ENCODE measurements around the gene PPP1R15A.

The PPP1R15A gene

GRCh38 chr19:48835734-48836088 lies 36.5 kb upstream of the PPP1R15A start:
- ATAC-seq (ENCODE audit: insufficient read depth, low read depth) (peak; percentile 98), DNase-seq (peak; percentile 92)
- H3K36me3 ChIP-seq (ENCODE audit: insufficient read depth, low read length), result no peaks in the 10 kb centered on the region
- H3K79me2 ChIP-seq (ENCODE audit: insufficient read depth, low read length), result no peaks in the 10 kb centered on the region
- H3K27ac ChIP-seq (ENCODE audit: low read length), result peak overlapping the region; percentile 65
- H3K4me2 ChIP-seq (ENCODE audit: insufficient read depth, low read length), result peak overlapping the region; percentile 80
- no peaks in the 10 kb centered on the region for H3K9me3 ChIP-seq (ENCODE audit: insufficient read depth, low read length, severe bottlenecking)
- H4K20me1 ChIP-seq (ENCODE audit: insufficient read depth, low read length), result no peaks in the 10 kb centered on the region
- peak overlapping the region; percentile 19 to 58; a peak in 3 of 4 replicates for H3K4me3 ChIP-seq (ENCODE audit: low read depth in 1 of 2, low read length in 2 of 2)
- peak overlapping the region; percentile 84 for H2AFZ ChIP-seq (ENCODE audit: low read depth, low read length)
- peak overlapping the region; percentile 62 for H3K9ac ChIP-seq (ENCODE audit: low read depth, low read length)
- TF ChIP-seq CTCF (IDR thresholded peaks at IDR 0.05; ENCODE audit: borderline replicate concordance, extremely low read depth, low read length, poor library complexity, severe bottlenecking) (peak; percentile 97), EZH2 (IDR thresholded peaks at IDR 0.05; ENCODE audit: borderline replicate concordance, low read depth, low read length, severe bottlenecking) (no peak)
- H3K27me3 ChIP-seq (ENCODE audit: insufficient read depth, low read length, poor library complexity), result no peaks in the 10 kb centered on the region
- H3K4me1 ChIP-seq (ENCODE audit: insufficient read depth, low read length), result peaks cover 18% of the 10 kb centered on the region

DNA sequence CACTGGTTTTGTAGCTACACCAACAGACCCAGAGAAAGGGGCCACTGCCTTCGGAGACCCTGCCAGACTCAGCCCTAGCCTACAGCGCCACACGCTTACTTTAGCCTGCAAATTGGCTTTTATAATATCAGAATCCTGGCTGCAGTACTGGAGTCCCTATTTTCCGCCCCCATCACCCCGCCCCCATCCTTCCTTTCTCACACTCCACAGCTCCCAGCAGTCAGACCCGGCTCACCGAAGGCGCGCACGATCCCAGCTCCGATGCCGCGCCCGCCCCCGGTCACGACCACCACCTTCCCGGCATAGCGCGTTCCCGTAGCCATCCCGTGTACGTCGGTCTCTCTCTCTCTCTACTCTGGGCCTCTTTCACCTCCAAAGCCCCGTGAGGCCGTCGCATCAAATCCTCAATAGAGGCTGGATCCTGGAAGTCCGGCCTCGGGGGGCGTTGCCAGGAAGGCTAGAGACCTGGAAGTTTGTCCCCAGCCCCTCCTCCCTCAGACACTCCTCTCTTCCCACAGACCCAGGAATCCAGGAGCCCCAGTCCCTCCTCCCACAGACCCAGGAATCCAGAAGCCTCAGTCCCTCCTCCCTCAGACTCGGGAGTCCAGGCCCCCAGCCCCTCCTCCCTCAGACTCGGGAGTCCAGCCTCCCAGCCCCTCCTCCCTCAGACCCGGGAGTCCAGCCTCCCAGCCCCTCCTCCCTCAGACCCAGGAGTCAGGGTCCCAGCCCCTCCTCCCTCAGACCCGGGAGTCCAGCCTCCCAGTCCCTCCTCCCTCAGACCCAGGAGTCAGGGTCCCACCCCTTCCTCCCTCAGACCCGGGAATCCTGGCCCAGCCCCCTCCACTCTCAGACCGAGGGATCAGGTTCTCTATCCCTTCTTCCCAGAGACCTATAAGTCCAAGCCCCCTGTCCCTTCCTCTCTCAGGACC lies 35.9 kb upstream of the PPP1R15A start, which contains the start of gene HSD17B14:
Gene HSD17B14 (minus strand): TSS at position 403 of the 929 bp plus-strand sequence. CDS start 80 bp downstream, at position 323.
- no peak for DNase-seq
- peak within 1 kb of the TSS; percentile 84 for H2AFZ ChIP-seq (ENCODE audit: low read depth, low read length)
- peak within 1 kb of the TSS; percentile 62 for H3K9ac ChIP-seq (ENCODE audit: low read depth, low read length)
- H4K20me1 ChIP-seq (ENCODE audit: insufficient read depth, low read length), result no peaks in the 10 kb centered on the region
- no peaks in the 10 kb centered on the region for H3K27me3 ChIP-seq (ENCODE audit: insufficient read depth, low read length, poor library complexity)
- H3K4me1 ChIP-seq (ENCODE audit: insufficient read depth, low read length), result peaks cover 18% of the 10 kb centered on the region
- H3K36me3 ChIP-seq (ENCODE audit: insufficient read depth, low read length), result no peaks in the 10 kb centered on the region
- no peak for ATAC-seq (ENCODE audit: insufficient read depth, low read depth)
- H3K4me3 ChIP-seq (ENCODE audit: low read depth in 1 of 2, low read length in 2 of 2), result peak within 1 kb of the TSS; percentile 19 to 58; a peak in 3 of 4 replicates
- peak within 1 kb of the TSS; percentile 65 for H3K27ac ChIP-seq (ENCODE audit: low read length)
- H3K4me2 ChIP-seq (ENCODE audit: insufficient read depth, low read length), result peak within 1 kb of the TSS; percentile 80
- no peaks in the 10 kb centered on the region for H3K79me2 ChIP-seq (ENCODE audit: insufficient read depth, low read length)
- no peaks in the 10 kb centered on the region for H3K9me3 ChIP-seq (ENCODE audit: insufficient read depth, low read length, severe bottlenecking)
- TF ChIP-seq EZH2 (IDR thresholded peaks at IDR 0.05; ENCODE audit: borderline replicate concordance, low read depth, low read length, severe bottlenecking), result no peak
- TF ChIP-seq CTCF (IDR thresholded peaks at IDR 0.05; ENCODE audit: borderline replicate concordance, extremely low read depth, low read length, poor library complexity, severe bottlenecking), result no peak

DNA sequence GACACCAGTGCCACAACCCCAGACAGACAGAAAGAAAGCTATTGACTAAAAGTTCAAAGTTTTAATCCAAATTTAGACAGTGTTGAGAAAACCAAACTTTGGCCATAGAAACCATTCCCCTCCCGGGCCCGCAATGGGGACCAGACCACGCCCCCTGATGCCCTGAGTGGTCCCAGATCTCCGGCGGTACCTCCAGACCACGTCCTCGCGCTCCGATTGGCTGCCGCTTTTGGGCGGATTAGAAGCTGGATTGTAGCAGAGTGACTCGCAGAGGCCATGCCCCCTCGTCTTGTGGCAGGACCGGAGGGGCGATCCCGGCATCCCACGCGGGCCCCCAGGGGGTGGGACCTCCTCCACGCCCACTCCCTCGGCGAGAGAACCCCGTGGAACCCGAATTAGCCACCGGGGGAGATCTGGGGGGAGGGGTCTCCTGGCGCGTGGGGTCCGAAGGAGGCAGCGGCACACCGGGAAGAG lies 35.1 kb upstream of the PPP1R15A start:
- Histone ChIP-seq H3K4me3 (ENCODE audit: low read depth in 1 of 2, low read length in 2 of 2) (peak overlapping the region in 1 of 2 experiments; percentile 12; a peak in 1 of 4 replicates), H3K4me1 (ENCODE audit: insufficient read depth, low read length) (peaks cover 18% of the 10 kb centered on the region), H3K27me3 (ENCODE audit: insufficient read depth, low read length, poor library complexity) (no peaks in the 10 kb centered on the region), H2AFZ (ENCODE audit: low read depth, low read length) (peak overlapping the region; percentile 84; the same call in 1 of the 2 replicates), H3K9ac (ENCODE audit: low read depth, low read length) (peak overlapping the region; percentile 62; the same call in 1 of the 2 replicates), H3K4me2 (ENCODE audit: insufficient read depth, low read length) (peak overlapping the region; percentile 80), H3K27ac (ENCODE audit: low read length) (no peak overlapping the region), H3K9me3 (ENCODE audit: insufficient read depth, low read length, severe bottlenecking) (no peaks in the 10 kb centered on the region), H3K36me3 (ENCODE audit: insufficient read depth, low read length) (no peaks in the 10 kb centered on the region), H3K79me2 (ENCODE audit: insufficient read depth, low read length) (no peaks in the 10 kb centered on the region), H4K20me1 (ENCODE audit: insufficient read depth, low read length) (no peaks in the 10 kb centered on the region)
- no peak for TF ChIP-seq EZH2 (IDR thresholded peaks at IDR 0.05; ENCODE audit: borderline replicate concordance, low read depth, low read length, severe bottlenecking)
- TF ChIP-seq CTCF (IDR thresholded peaks at IDR 0.05; ENCODE audit: borderline replicate concordance, extremely low read depth, low read length, poor library complexity, severe bottlenecking), result no peak
- peak; percentile 78 for DNase-seq
- peak; percentile 70 for ATAC-seq (ENCODE audit: insufficient read depth, low read depth)

Measured in DND-41 (cell line).